22Rv1 (cell line): ENCODE results near the gene PKN2.

Experiments
- CTCF ChIP-seq: fragments of 450-650 bp; IDR thresholded peaks from 2 replicates; pipeline ENCODE4 v1.5.1; 2017; ENCODE audit warnings: mild to moderate bottlenecking
- ZFX ChIP-seq: fragments of 450-650 bp; IDR thresholded peaks from 2 replicates; pipeline ENCODE4 v1.6.1; 2017; ENCODE audit warnings: antibody characterized with exemption, borderline replicate concordance

GRCh38 chr1:88658419-88658818 lies 25.7 kb upstream of the PKN2 start:
- TF ChIP-seq CTCF (no peak), ZFX (no peak)
